GM18519 (cell line): ENCODE measurements around the gene ADAMTS15.

Source experiments
- ATAC-seq: cut with Tn5 transposase; IDR thresholded peaks from one replicate; pipeline ENCODE4 v1.9.1; 2021; ENCODE audit warnings: mild to moderate bottlenecking, moderate library complexity; ENCODE audit not compliant: unreplicated experiment, low FRiP score

The ADAMTS15 gene, protein sequence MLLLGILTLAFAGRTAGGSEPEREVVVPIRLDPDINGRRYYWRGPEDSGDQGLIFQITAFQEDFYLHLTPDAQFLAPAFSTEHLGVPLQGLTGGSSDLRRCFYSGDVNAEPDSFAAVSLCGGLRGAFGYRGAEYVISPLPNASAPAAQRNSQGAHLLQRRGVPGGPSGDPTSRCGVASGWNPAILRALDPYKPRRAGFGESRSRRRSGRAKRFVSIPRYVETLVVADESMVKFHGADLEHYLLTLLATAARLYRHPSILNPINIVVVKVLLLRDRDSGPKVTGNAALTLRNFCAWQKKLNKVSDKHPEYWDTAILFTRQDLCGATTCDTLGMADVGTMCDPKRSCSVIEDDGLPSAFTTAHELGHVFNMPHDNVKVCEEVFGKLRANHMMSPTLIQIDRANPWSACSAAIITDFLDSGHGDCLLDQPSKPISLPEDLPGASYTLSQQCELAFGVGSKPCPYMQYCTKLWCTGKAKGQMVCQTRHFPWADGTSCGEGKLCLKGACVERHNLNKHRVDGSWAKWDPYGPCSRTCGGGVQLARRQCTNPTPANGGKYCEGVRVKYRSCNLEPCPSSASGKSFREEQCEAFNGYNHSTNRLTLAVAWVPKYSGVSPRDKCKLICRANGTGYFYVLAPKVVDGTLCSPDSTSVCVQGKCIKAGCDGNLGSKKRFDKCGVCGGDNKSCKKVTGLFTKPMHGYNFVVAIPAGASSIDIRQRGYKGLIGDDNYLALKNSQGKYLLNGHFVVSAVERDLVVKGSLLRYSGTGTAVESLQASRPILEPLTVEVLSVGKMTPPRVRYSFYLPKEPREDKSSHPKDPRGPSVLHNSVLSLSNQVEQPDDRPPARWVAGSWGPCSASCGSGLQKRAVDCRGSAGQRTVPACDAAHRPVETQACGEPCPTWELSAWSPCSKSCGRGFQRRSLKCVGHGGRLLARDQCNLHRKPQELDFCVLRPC

DNA sequence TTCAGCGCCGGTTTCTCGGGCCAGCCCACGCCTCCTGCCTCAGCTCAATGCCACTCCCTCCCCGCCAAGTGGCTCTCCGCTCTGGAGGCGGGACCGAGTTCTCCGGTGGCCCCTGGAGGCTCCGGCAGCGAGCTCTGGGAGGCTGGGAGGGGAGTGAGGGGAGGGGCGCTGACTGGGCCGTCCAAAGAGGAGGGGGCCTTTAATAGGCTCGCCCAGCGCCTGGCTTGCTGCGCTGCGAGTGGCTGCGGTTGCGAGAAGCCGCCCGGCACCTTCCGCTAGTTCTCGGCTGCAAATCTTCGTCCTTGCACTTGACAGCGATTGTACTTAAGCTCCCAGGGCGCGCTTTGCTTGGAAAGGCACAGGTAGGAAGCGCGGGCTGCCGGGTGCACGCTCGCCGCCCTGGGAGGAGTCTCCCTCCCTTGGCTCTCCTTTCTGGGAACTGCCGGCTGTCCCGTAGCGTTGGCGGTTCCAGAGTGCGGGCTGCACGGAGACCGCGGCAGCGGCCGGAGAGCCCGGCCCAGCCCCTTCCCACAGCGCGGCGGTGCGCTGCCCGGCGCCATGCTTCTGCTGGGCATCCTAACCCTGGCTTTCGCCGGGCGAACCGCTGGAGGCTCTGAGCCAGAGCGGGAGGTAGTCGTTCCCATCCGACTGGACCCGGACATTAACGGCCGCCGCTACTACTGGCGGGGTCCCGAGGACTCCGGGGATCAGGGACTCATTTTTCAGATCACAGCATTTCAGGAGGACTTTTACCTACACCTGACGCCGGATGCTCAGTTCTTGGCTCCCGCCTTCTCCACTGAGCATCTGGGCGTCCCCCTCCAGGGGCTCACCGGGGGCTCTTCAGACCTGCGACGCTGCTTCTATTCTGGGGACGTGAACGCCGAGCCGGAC is at the start of gene ADAMTS15:
ADAMTS15 (plus strand) TSS at position 230 of the 894 bp plus-strand sequence; CDS start at position 559, 329 bp downstream.
- ATAC-seq: no peak

DNA sequence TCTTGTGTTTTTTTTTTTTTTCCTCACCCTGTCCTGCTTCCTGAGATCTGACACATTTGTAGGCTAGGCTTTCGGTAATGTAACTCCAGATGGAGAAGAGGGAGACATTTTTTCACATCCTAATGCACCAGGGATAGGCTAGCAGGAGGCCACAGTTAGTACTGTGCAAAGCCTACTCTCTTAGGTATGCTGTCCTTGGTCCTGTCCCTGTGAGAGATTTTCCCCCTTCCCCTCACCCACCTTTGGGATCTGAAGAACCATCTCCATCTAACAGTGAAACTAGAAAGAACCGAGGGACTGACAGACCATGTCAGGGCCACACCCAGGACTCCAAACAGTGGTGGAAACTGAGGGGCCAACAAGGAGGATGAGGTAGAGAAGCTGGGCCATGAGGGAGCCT is 49.2 kb upstream of the ADAMTS15 start:
- ATAC-seq: no peak

DNA sequence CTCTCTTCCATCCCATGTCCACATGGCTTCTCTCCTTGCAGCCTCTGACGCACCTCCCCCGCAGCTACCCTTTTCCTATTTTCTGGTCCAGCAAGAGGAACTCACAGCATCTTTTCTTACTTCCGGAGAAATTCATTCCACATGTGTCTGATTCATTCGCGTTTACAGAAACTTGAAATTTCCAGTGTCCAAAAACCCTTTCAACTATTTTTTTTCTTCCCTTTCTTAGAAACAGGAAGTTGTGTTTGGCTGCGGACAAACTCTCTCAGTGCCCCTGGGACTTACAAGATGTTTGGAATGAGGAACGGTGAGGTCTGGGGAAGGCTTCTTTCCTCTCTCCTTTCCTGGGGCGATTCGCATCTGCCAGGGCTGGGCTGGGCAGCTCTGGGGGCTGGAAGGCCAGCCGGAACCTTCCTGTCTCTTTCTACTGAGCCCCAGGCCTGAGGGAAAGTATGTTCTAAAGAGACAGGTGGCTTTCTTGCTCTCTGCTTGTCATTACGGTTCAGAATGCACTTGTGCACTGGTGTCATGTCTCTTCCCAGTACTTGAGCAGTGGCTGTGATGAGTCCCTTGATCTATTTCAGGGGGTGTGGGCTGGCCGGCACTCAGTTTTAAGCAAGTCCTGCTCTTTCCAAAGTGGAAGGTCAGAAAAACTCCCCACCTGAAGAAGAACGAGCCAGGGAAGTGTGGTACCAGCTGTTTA is 47.5 kb upstream of the ADAMTS15 start:
- no peak for ATAC-seq

DNA sequence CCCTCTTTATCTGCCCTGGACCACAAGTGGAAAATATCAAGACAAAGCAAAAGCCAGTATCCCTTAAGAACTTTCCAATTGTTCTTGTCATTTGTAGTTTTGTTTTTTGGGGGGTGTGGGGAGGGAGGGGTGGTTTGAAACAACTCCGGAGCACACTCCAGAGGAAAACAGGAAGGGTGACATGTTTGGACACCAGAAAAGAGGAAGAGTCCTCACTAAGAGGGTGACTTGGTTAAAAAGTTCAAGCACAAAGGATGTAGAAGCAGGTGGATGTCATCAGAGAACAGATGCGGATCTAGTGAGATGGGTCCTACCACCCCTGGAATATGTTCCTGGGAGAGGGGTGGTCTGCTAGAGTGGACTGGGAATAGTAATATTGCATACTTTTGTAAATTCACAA is 45.9 kb upstream of the ADAMTS15 start:
- no peak for ATAC-seq

DNA sequence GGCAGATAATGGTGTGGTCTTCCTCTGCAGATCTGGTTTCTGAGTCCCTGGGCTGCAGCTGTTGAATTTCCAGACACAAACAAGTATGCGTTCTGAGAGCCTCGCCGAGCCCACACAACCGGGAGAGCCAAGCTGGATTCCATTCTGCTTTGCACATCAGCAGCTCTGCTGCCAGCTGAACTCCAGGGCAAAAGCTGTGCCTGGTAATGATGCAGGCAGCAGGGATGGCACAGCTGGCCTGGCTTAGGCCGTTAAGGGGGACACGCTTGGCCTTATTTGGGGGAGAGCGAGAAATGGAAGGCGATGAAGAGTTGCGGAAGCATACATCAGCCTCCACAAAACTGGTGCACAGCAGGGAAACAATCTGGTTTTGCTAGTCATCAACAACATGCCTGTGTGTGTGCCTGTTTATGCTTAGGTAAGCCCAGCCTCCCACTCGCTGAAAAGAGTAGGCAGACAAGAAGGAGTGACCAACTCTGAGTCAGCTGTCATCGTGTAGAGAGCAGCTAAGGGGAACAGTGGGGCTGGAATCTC is 45.1 kb upstream of the ADAMTS15 start:
- no peak for ATAC-seq

DNA sequence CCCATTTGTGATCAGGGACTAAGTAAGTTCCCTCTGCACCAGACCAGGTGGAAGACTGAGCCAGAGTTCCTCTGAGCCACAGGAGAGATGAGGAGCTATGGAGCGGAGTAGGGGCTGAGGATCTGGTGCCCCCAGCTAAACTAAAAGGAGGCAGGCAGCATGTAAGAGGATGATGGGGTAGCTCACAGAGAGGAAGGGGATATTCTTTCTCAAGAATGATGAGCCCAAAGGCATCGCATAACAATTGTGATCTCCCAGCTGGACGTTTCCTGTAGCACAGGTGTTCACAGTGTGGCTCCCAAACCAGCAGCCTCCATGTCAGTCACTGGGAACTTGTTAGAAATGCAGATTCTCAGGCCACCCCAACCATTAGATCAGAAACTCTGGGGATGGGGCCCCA is 44.5 kb upstream of the ADAMTS15 start:
- no peak for ATAC-seq

DNA sequence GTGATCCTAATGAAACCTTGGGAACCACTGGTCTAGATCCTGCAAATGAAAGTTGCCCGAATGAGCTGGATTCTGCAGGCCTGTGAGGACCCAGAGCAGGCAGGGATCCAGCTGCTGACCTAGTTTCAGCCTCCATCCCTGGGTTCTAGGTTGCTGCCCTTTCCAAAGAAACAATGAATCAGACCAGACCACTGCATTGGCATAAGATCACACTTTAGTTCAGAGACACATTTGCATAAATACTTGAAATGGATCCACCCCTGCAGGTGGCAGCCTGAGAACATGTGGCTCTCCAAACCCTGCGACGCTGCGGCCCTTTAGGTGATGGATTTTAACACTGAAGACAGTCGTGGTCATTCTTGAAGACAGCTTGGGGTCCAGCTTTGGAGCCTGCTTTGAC is 43.7 kb upstream of the ADAMTS15 start:
- no peak for ATAC-seq

DNA sequence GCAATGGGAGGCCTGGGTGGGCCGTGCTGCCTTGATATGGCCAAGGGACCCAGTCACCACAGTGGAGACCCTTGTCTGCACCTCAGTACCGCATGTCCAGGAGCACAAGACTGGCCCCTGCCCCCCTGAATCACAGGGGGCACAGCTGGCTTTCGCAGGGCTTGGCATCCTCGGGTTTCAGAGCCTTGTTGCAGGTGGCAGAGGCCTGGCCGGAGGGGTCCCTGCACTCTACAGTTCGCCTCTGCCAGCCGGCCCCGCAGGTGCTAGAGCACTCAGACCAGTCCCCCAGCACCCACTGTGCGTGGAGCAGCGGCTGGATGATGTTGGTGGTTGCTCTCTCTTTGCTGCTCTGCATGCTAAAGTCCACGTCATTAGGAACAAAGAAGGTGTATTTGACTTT is 43.0 kb upstream of the ADAMTS15 start:
- no peak for ATAC-seq

DNA sequence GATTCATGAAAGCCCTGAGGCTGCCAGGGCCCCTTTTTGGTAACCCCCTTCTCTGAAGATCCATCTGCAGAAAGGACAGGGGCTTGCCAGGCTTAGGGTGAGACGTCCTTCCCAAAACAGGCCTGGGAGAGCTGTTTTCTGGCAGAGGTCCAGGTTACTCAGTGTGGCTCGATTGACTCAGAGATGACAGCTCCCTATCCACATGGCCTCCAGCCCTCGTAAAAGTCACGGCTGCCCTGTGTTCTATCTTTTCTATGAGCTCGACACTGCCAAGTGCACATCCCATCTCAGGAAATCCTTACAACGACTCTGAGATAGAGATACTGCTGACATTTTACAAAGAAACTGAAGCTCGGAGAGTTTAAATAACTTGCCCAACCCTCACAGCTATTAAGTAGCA is 40.5 kb upstream of the ADAMTS15 start:
- ATAC-seq: no peak

DNA sequence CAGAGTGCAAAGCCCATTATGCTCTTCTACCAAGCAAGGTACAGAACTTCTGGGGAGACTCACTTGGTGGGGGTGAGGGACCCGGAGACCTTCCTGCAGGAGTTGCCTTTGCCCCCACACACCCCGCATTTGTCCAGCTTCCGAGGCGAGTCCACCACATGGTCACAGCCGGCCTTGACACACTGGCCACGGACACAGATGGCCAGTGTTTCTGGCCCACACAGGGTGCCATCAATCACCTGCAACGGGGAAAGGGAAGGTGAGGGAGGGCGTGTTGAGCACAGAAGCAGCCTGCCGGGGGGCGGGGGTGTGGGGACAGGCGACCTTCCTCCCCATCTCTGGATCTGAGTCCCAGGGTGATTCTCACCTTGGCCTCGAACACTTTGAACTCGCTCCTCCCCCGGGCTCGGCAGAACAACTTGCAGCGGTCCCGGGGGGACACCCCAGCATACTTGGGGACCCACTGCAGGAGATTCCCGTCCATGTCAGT is 40.0 kb upstream of the ADAMTS15 start:
- no peak for ATAC-seq

DNA sequence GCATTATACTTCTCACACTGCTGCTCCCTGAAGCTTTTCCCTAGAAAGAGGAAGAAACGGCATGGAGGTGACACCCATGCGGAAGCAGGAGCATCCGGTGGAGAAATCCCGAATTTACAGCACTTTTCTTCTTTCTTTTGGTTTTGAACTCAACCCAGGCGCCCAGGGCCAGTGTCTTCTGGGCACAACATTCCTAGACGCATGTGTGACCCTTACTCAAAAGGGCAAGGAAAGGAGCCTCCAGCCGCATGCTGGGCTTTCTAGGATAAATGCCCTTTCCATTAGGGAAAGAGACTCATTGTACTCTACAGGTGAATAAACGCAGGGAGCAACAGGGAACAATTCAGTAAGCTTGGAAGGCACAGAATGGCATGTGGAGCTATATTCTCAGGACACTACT is 39.5 kb upstream of the ADAMTS15 start:
- ATAC-seq: no peak

DNA sequence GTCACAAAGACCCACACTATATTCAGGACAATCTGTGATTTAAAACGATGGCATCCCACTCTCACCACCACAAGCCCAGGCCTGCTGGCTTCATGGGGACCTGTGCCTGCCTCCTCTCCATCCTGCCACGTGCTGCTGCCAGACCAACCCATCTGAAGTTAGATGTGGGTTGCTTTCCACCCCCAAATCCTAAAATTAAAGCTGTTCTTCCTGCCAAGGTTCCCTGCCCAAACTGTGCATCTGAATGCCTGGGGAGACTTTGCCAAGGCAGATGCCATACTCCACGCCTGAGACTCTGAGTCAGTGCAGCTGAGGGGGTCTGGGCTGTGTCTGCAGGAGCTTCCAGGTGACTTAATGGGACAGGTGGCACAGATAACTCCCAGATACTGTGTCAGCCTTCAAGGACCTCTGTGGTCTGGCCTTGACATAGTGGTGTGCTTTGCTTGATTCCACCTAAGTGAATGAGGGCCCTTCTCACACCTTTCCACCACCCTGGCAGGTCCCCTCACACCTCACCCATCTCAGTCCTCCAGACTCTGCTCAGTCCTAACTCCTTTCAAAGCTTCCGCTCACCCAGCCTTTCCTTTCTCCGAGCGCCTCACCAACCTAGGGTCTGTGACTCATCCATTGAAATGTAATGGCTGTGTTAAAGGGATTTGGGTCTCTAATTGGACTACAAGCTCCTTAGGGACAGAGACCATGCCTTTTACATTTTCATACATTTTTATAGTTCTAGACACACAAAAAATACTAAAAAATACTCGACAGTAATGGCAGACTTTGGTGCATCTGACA is 38.7 kb upstream of the ADAMTS15 start:
- ATAC-seq: no peak

DNA sequence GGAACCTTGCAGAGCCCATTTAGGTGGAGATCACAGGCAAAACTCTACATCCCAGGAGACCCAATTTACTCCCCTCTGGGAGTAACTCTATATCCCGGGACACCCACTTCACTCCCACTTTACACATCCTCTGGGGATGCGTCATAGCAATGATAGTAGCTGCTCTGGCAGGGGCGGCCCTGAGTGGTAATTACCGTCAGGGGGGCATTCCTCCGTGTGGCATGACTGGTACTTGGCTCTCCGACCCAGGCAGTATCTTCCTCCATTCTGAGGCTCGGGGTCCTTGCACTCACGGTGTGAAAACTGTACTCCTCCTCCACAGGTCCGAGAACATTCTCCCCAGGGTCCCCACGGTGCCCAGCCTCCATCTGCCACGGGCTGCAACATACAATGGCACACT is 37.2 kb upstream of the ADAMTS15 start:
- no peak for ATAC-seq

DNA sequence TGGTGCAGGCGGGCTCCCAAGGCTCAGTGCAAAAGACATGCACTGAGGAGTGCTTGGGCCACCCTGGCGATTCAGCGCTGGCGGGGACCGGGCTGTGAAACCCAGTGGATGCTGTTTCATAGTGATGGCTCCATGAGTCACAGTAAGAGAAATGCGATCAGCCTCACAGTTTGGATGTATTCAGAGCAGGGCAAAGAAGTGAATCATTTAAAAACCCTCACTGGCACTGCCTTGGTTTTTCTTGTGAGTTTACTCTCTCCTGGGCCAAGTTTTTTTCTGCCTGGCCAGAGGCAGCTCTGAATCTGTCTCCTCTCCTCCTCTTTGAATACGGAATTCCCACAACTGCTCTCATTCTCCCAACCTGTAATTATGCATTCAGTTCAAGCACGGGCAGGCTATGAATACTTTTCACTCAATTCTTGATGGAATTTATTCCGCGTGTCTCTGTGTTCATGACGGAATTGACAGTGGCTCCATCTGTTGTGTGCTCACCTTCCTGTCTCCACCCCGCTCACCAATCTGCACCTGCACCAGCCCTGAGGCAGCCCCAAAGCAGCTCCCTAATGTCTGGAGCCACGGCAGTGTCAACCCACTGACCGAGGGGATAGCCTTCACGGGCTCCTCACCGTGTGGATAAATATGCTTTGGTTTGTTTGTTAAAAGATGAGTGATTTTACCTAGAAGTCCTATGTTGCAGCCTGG is 34.9 kb upstream of the ADAMTS15 start:
- ATAC-seq: no peak

DNA sequence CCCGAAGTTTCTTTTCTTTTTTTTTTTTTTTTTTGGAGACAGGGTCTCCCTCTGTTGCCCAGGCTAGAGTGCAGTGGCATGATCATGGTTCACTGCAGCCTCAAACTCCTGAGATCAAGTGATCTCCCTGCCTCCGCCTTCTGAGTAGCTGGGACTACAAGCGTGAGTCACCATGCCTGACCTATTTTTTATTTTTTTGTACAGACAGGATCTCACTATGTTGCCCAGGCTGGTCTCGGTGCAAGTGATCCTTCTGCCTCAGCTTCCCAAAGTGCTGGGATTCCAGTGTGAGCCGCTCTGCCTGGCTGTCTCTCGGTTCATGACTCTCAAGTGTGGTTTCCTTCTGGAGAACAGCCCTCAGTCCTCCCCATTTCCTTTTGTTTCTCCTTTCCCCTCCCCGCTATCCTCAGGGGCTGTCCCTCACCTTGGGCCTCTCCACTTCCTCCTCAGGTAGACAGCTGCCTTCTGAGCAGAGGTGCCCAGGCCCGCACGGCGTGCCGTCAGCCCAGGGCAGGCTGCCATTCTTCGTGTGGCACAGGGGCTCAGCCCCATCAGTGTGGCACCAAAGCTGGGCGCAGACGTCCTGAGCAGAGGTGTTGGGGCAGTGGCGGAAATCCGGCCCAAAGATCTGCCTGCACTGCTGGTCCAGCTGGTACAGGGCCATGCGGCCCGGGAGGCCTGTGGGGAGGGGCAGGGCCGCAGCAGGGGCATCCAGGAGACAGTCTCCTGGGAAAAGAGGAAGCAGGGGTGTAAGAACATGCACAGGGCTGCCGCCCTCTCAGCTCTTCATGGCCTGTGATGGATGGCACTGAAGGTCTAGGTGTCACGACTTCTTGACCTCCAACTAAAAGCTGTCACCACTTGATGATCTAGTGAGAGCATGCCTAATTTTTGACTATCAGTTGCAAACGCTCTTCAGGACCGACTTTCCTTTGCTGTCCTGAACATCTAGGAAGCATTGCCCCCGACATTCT is 34.1 kb upstream of the ADAMTS15 start:
- ATAC-seq: no peak

DNA sequence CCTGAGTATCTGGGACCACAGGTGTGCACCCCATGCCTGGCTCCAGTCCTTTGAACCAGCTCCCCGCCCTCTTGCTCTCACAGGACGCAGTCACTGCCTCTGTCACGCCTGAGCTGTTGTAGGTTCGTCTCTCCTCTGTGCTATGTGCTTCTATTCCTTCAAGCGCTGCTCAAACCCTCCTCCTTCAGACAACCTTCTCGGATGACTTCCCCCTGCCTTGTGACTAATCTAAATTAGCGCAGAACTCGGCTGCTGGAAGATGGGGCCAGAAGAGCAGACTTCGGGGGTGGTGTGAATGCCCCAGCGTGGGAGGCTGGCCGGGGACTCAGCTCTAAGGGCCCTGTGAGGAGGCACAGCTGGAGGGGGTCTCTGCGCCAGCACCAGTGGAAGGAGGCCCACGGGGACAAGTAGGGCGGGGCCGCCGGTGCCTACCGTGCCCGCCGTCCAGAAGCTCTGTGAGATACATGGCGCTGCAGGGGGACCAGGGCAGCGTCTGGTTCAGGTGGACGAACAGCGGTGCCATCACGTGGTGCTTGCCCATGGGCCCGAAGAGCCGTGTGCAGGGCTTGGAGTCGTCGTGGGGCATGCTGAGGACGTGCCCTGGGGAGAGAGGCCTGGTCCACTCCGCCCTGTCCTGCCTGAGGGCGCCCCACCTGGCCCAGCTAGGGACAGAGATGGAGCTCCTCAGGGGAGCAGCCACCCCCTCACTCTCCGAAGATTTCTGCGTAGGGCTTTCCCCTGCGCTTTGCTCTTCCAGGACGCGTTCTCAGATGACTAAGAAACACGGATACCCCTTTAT is 32.5 kb upstream of the ADAMTS15 start:
- ATAC-seq: no peak
